ENCODE results near the gene RNF11. TPM values are rescaled to one million over a fixed set of nuclear protein-coding genes. Genes with fewer than 3 reads are reported as not detected.
A peak's percentile ranks its signal among the peaks of the same experiment; 100 is the strongest.
"Not testable (repeated sequence)": the region's sequence is repeated elsewhere in the genome, so short reads cannot be mapped to it uniquely, and the experiment has no call there.

Gene RNF11
- total and polyA plus RNA-seq, 4 donors = 24.1 to 102 (median 48.7) TPM

DNA sequence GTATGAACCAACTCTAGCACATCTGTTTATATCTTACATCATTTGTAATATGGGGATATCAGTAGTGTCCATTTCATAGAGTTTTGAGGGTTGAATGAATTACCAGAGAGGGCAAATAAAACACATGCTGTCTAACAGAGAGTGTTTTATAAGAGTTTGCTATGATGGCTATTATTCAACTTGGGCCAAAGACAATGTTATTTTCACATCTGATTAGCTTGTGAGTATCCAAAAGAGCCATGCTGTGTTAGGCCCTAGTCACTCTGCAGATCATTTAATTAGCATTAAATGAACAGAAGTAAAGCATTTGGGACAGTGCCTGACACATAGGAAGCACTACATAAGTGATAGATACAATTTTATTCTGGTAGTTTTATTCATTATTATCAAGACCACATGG is 4.2 kb upstream of the RNF11 start:
- no peak overlapping the region for H3K27ac ChIP-seq (ENCODE audit: low read depth in 1 of 2, low read length in 2 of 2)
- no peaks in the 10 kb centered on the region for H3K36me3 ChIP-seq (ENCODE audit: control insufficient read depth in 4 of 4, insufficient read depth in 3 of 4, low read depth in 1 of 4, low read length in 3 of 4)
- H3K27me3 ChIP-seq (ENCODE audit: control insufficient read depth in 4 of 4, insufficient read depth in 4 of 4, low read length in 3 of 4) = no peaks in the 10 kb centered on the region
- H3K9me3 ChIP-seq (ENCODE audit: control insufficient read depth in 4 of 4, low read length in 3 of 4) = no peaks in the 10 kb centered on the region
- TF ChIP-seq TAF1 (conservative IDR thresholded peaks at IDR 0.05) (no peak), REST (IDR thresholded peaks at IDR 0.05) (no peak), YY1 (IDR thresholded peaks at IDR 0.05) (no peak)
- TF ChIP-seq, protein P1, sequence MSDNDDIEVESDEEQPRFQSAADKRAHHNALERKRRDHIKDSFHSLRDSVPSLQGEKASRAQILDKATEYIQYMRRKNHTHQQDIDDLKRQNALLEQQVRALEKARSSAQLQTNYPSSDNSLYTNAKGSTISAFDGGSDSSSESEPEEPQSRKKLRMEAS (IDR thresholded peaks at IDR 0.05) = no peak
- H3K4me1 ChIP-seq (ENCODE audit: control insufficient read depth in 4 of 4, insufficient read depth in 4 of 4, low read length in 3 of 4) = peaks cover 0 to 9% (median 4%) of the 10 kb centered on the region in 4 donors
- DNase-seq (ENCODE audit: low spot score) = no peak
- H3K9ac ChIP-seq (ENCODE audit: low read depth in 1 of 2, low read length in 2 of 2) = no peak overlapping the region
- H3K4me3 ChIP-seq (ENCODE audit: low read depth in 1 of 3, low read length in 3 of 3) = no peak overlapping the region

- WGBS = 88% methylated on average over 7 of the region's 7 CpGs
- H3K4me1 ChIP-seq (ENCODE audit: control insufficient read depth in 4 of 4, insufficient read depth in 4 of 4, low read length in 3 of 4) = peaks cover 0 to 21% (median 9%) of the 10 kb centered on the region in 4 donors
- not testable (repeated sequence) for H3K9ac ChIP-seq (ENCODE audit: low read depth in 1 of 2, low read length in 2 of 2); H3K4me3 ChIP-seq (ENCODE audit: low read depth in 1 of 3, low read length in 3 of 3); H3K9me3 ChIP-seq (ENCODE audit: control insufficient read depth in 4 of 4, low read length in 3 of 4); H3K27ac ChIP-seq (ENCODE audit: low read depth in 1 of 2, low read length in 2 of 2); H3K36me3 ChIP-seq (ENCODE audit: control insufficient read depth in 4 of 4, insufficient read depth in 3 of 4, low read depth in 1 of 4, low read length in 3 of 4); H3K27me3 ChIP-seq (ENCODE audit: control insufficient read depth in 4 of 4, insufficient read depth in 4 of 4, low read length in 3 of 4); DNase-seq (ENCODE audit: low spot score)
Observed at GRCh38 chr1:51234236-51234635, 1.8 kb upstream of the RNF11 start.

- Histone ChIP-seq H3K4me1 (ENCODE audit: control insufficient read depth in 4 of 4, insufficient read depth in 4 of 4, low read length in 3 of 4) (peaks cover 0 to 26% (median 14%) of the 10 kb centered on the region in 4 donors), H3K4me3 (ENCODE audit: low read depth in 1 of 3, low read length in 3 of 3) (no peak overlapping the region)
- WGBS = 74% methylated on average over 8 of the region's 8 CpGs
Observed at GRCh38 chr1:51234721-51235425, 1.2 kb upstream of the RNF11 start.

More at GRCh38 chr1:51234721-51235425, 1.2 kb upstream of the RNF11 start:
- H3K27me3 ChIP-seq (ENCODE audit: control insufficient read depth in 4 of 4, insufficient read depth in 4 of 4, low read length in 3 of 4) = no peaks in the 10 kb centered on the region
- no peak overlapping the region for H3K9ac ChIP-seq (ENCODE audit: low read depth in 1 of 2, low read length in 2 of 2)
- no peaks in the 10 kb centered on the region for H3K36me3 ChIP-seq (ENCODE audit: control insufficient read depth in 4 of 4, insufficient read depth in 3 of 4, low read depth in 1 of 4, low read length in 3 of 4)
- no peak for TF ChIP-seq REST (IDR thresholded peaks at IDR 0.05)
- TF ChIP-seq TAF1 (conservative IDR thresholded peaks at IDR 0.05) = no peak
- TF ChIP-seq HNF4G (IDR thresholded peaks at IDR 0.05) = no peak
- no peak for TF ChIP-seq HNF4A (conservative IDR thresholded peaks at IDR 0.05)
- no peak for TF ChIP-seq SP1 (IDR thresholded peaks at IDR 0.05)
- TF ChIP-seq ATF3 (IDR thresholded peaks at IDR 0.05) = no peak
- no peak for TF ChIP-seq NR2F2 (IDR thresholded peaks at IDR 0.05)
- TF ChIP-seq CTCF (IDR thresholded peaks at IDR 0.05; ENCODE audit: low read depth, low read length, missing input control) = no peak
- H3K27ac ChIP-seq (ENCODE audit: low read depth in 1 of 2, low read length in 2 of 2) = peak overlapping the region in 1 of 2 donors; percentile 99
- no peaks in the 10 kb centered on the region for H3K9me3 ChIP-seq (ENCODE audit: control insufficient read depth in 4 of 4, low read length in 3 of 4)
- DNase-seq (ENCODE audit: low spot score) = peak; percentile 80
